Heart left ventricle (tissue), 16 donors: ENCODE data around the gene SGF29. TPM values are rescaled to one million over a fixed set of nuclear protein-coding genes. Genes with fewer than 3 reads are reported as not detected.
A peak's percentile ranks its signal among the peaks of the same experiment; 100 is the strongest.
"Not testable (repeated sequence)": the region's sequence is repeated elsewhere in the genome, so short reads cannot be mapped to it uniquely, and the experiment has no call there.

Experiments
- ATAC-seq, 4 donors: fragments of 200-7000 bp; cut with Tn5 transposase; one replicate each; pipeline ENCODE4 v1.9.1; 2020 to 2022; ENCODE audit warnings: moderate library complexity in 4 of 4, mild to moderate bottlenecking in 3 of 4, moderate number of reproducible peaks in 1 of 4
- DNase-seq, 5 donors: peaks; one replicate each; pipeline ENCODE4 v3.0.0-alpha.2; 2020
- H3K27ac ChIP-seq, 12 donors: fragments of 200-600 bp; sonication (generic) in 4 of 12; one replicate each; pipeline versions ENCODE4 v1.5.0 to v1.8.0; 2016 to 2022; ENCODE audit warnings: mild to moderate bottlenecking in 2 of 12
- H3K27me3 ChIP-seq, 9 donors: fragments of 200-600 bp; sonication (generic) in 2 of 9; one replicate each; pipeline versions ENCODE4 v1.5.1 to v1.8.0; 2016 to 2022; ENCODE audit warnings: mild to moderate bottlenecking in 3 of 9
- H3K36me3 ChIP-seq, 9 donors: fragments of 200-600 bp; sonication (generic) in 2 of 9; one replicate each; pipeline versions ENCODE4 v1.5.0 to v1.8.0; 2018 to 2022; ENCODE audit warnings: mild to moderate bottlenecking in 2 of 9
- H3K4me1 ChIP-seq, 12 donors: fragments of 200-600 bp; sonication (generic) in 4 of 12; one replicate each; pipeline versions ENCODE4 v1.5.0 to v1.8.0; 2016 to 2022; ENCODE audit warnings: mild to moderate bottlenecking in 3 of 12
- H3K4me3 ChIP-seq, 12 donors: fragments of 200-600 bp; sonication (generic) in 4 of 12; one replicate each; pipeline versions ENCODE4 v1.5.0 to v1.8.0; 2017 to 2022; ENCODE audit warnings: mild to moderate bottlenecking in 9 of 12, moderate library complexity in 4 of 12
- H3K9me3 ChIP-seq, 12 donors: fragments of 200-600 bp; sonication (generic) in 4 of 12; one replicate each; pipeline versions ENCODE4 v1.5.0 to v1.8.0; 2016 to 2022; ENCODE audit warnings: mild to moderate bottlenecking in 1 of 12
- CTCF ChIP-seq, 12 donors: fragments of 200-600 bp; sonication (generic) in 4 of 12; IDR thresholded peaks; one replicate each; pipeline versions ENCODE4 v1.5.0 to v1.8.0; 2018 to 2022; ENCODE audit warnings: antibody characterized with exemption in 12 of 12, mild to moderate bottlenecking in 5 of 12
- POLR2A ChIP-seq, 2 donors: fragments of 450-650 bp; IDR thresholded peaks; one replicate each; pipeline ENCODE4 v1.6.1; 2017; ENCODE audit warnings: antibody characterized with exemption in 2 of 2, mild to moderate bottlenecking in 2 of 2, moderate library complexity in 2 of 2
- WGBS, 4 donors: extraction: QIAGEN DNeasy Blood & Tissue Kit in 2 of 4; methylation state at CpG; one replicate each; pipeline versions ENCODE4 v1.1.5 to v1.1.7; 2013 to 2018; 5-methylcytosine and 5-hydroxymethylcytosine counted together
- intact Hi-C, 10 donors: fragments of 100-400 bp; cut with DNase I; formaldehyde crosslinking; loops; one replicate each; pipeline versions ENCODE4 v1.11.1 to v1.14.2; 2022
- polyA plus RNA-seq, 2 donors: library from polyadenylated mRNA; stranded (reverse); fragments of 200-250 nt; gene quantifications; one replicate each; pipeline ENCODE4 v1.2.3, GENCODE V29; 2013
- total RNA-seq, 9 donors: library from RNA; depleted of rRNA in 2 of 9; stranded (reverse); fragments of >200 nt in 2 of 9; fragmentation: NEBNext Ultra II Directional in 3 of 9; extraction: Animal tissue kit (Norgen Biotek cat#: 25700) in 3 of 9; gene quantifications; one replicate each; pipeline versions ENCODE4 v1.1.0 to v1.2.4, GENCODE V29; 2016 to 2023
- donor health status: ischemic (EF 13 %, LVEDD 7.1; RV severe dilation, severe dysfunction).
- donor health status: healthy with polysubstance abuse.
- donor health status: DM: no; HTN: yes; CAD: no.
- donor health status: DM: no; HTN: no; CAD: no.
- donor health status: ischemic (EF 25% LVEDD 6.9; RV normal size, moderate dysfunction).
- donor health status: ischemic (EF 25% LVEDD 5.7; RV mildly dilated, moderate dysfunction).
- donor health status: healthy.
- donor health status: DM: yes; HTN: yes; CAD: no.
- donor health status: ischemic (EF 35%, LVEDD 5.7; RV mildly dilated, moderate dysfunction).
- donor health status: nonischemic (EF 11% LVEDD 7.7; RV severe dilation, severe dysfunction).
- donor health status: DM: yes; HTN: yes; CAD: no.
- donor health status: PGD.
- donor health status: ischemic (EF 29% LVEDD 5.4; RV normal size, mild dysfunction).
- donor health status: nonischemic (EF 23%, LVEDD 6.1; RV moderate dilation, normal function).

Gene SGF29
- total and polyA plus RNA-seq, 11 donors, result 11.1 to 27.9 (median 15.6) TPM

DNA sequence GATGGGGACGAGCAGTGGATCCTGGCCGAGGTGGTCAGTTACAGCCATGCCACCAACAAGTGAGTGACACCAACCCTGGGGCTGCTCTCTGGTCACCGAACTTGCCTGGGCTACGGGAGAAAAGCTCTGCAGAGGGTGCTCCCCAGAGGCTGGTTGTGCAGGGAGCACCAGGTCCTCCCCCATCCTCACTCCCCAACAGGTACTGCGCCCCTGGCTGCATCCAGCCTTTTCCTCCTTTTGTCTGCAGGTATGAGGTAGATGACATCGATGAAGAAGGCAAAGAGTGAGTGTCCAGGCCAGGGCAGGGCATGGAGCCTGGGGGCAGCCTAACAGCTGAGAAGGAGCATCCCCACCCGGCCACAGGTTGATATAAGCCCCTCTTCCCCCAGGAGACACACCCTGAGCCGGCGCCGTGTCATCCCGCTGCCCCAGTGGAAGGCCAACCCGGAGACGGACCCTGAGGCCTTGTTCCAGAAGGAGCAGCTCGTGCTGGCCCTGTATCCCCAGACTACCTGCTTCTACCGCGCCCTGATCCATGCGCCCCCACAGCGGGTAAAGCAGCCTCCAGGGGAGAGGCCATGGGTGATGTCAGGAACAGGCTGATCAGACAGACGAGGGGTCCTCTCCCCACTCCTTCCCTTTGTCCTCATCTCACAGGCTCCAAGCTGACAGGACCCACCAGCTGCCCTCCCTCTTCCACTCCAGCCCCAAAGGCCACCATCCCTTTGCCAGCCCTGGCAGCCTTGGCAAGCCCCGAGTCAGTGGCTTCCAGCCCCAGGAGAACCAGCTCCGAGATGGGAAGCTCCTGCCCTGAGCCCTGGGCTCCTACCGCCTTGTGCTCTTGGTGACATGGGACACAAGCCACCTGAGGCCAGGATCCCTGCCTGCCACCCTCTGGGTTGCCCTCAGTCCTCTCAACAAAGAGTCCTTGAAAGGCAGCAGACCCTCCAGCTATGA lies 36.9 kb downstream of the SGF29 start:
- ATAC-seq, result peak in 1 of 4 donors; percentile 9
- Histone ChIP-seq H3K9me3 (no peaks in the 10 kb centered on the region), H3K4me3 (no peak overlapping the region), H3K27ac (no peak overlapping the region), H3K27me3 (no peaks in the 10 kb centered on the region), H3K4me1 (no peaks in the 10 kb centered on the region), H3K36me3 (peaks cover 0 to 61% (median 53%) of the 10 kb centered on the region in 9 donors)
- WGBS, 4 donors, result 91 to 93% (median 93%) methylated on average over 14 to 22 of the region's 22 CpGs
- TF ChIP-seq POLR2A (IDR thresholded peaks at IDR 0.05) (no peak), CTCF (IDR thresholded peaks at IDR 0.05) (no peak)
- no peak for DNase-seq
- intact Hi-C loops, result no loop called here

DNA sequence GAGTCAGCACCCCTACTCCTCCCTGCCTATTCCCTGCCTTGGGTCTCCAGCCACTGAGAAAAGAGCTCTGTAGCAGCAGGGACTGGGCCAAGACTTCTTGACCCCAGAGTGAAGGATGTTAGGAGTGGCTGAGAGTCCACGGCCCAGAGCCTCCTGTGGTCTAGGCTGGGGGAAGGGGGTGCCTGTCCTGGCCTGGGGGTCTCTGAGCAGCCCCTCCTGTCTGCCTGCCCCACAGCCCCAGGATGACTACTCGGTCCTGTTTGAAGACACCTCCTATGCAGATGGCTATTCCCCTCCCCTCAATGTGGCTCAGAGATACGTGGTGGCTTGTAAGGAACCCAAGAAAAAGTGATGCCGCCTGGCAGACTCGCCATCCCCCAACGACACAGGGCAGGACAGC lies 37.6 kb downstream of the SGF29 start:
- Histone ChIP-seq H3K27me3 (no peaks in the 10 kb centered on the region), H3K4me1 (peaks cover 0 to 5% (median 0%) of the 10 kb centered on the region in 12 donors), H3K4me3 (no peak overlapping the region), H3K27ac (no peak overlapping the region), H3K36me3 (peaks cover 0 to 54% (median 46%) of the 10 kb centered on the region in 9 donors), H3K9me3 (no peaks in the 10 kb centered on the region)
- intact Hi-C loops, result no loop called here
- DNase-seq, result no peak
- WGBS, 4 donors, result 79 to 95% (median 88%) methylated on average over 6 of the region's 6 CpGs
- ATAC-seq, result no peak
- TF ChIP-seq CTCF (IDR thresholded peaks at IDR 0.05), result no peak
- TF ChIP-seq POLR2A (IDR thresholded peaks at IDR 0.05), result no peak

DNA sequence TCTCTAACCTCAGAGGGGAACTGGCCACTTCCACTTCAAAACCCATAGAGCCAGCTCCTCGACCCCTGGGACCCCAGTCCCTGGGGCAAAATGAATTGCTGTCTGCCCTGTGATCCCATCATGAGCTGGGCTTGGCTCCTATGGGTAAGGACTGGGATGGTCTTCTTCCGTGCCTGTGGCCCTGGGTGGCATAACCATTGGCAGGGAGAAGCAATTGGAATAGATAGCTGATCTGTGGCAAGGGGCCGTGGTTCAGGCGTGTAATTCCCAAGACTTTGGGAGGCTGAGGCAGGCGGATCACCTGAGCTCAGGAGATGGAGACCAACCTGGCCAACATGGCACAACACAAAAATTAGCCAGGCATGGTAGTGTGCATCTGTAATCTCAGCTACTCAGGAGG lies 38.8 kb downstream of the SGF29 start:
- DNase-seq (no peak), ATAC-seq (no peak)
- Histone ChIP-seq H3K36me3 (peaks cover 0 to 49% (median 34%) of the 10 kb centered on the region in 9 donors), H3K4me3 (no peak overlapping the region), H3K27me3 (no peaks in the 10 kb centered on the region), H3K4me1 (peaks cover 0 to 16% (median 2%) of the 10 kb centered on the region in 12 donors), H3K27ac (no peak overlapping the region), H3K9me3 (no peaks in the 10 kb centered on the region)
- intact Hi-C loops, result no loop called here
- no peak for TF ChIP-seq CTCF (IDR thresholded peaks at IDR 0.05)
- TF ChIP-seq POLR2A (IDR thresholded peaks at IDR 0.05), result no peak
- 91 to 97% (median 95%) methylated on average over 4 to 5 of the region's 5 CpGs for WGBS, 4 donors

DNA sequence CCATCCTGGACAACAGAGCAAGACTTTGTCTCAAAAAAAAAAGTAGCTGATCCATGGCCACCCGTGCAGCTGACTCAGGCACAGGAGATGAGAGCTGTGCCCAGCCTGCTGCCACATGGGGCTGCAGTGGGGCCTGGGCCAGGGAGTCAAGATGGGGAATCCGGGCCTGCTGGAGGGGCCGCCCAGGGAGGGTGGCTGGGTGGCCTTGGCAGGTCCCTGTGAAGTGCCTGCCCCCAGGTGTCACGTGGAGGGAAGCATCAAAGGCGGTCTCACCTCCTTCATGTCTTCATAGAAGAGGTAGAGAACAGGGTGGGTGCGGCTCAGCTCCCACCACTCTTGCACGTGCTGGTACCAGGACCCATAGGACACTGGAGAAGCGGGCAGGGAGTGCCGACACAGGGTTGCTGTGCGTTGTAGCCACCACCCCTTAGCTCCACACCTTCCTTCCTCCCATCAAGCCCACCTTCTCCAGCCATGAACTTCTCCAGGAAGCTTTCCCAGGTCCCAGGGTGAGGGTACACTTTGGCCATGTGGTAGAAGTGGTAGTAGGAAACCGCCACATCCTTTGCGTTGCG lies 39.3 kb downstream of the SGF29 start:
- Histone ChIP-seq H3K4me1 (peaks cover 0 to 19% (median 4%) of the 10 kb centered on the region in 12 donors), H3K4me3 (no peak overlapping the region), H3K27me3 (no peaks in the 10 kb centered on the region), H3K36me3 (peaks cover 0 to 45% (median 29%) of the 10 kb centered on the region in 9 donors), H3K9me3 (no peaks in the 10 kb centered on the region), H3K27ac (no peak overlapping the region)
- DNase-seq (no peak), ATAC-seq (no peak)
- WGBS, 4 donors, result 90 to 93% (median 90%) methylated on average over 11 to 13 of the region's 13 CpGs
- intact Hi-C loops, result no loop called here
- no peak for TF ChIP-seq POLR2A (IDR thresholded peaks at IDR 0.05)
- TF ChIP-seq CTCF (IDR thresholded peaks at IDR 0.05), result no peak

DNA sequence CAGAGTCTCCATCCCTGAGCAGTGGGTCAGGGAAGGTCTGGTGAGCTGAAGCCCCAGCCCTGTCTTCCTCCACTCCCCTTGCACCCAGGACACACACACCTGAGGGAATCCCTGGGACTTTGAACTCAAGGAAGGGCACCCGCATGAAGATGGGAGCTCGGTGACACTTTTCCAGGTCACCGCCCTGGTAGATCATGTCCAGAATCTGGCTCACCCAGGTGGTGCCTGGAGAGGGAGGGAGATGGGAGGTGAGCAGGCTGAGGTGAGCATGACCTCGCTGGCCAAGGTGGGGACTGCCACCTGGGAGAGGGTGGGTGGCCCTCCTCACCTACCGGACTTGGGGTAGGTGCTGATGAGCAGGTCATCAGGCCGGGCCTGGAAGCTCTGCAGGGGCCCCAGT lies 41.7 kb downstream of the SGF29 start:
- H3K27me3 ChIP-seq, DNase-seq, ATAC-seq, H3K27ac ChIP-seq, intact Hi-C loops, H3K4me3 ChIP-seq, H3K9me3 ChIP-seq: not testable (repeated sequence)
- Histone ChIP-seq H3K36me3 (peaks cover 0 to 21% (median 7%) of the 10 kb centered on the region in 9 donors), H3K4me1 (peaks cover 0 to 19% (median 4%) of the 10 kb centered on the region in 12 donors)
- 95 to 100% (median 97%) methylated on average over 4 to 6 of the region's 6 CpGs for WGBS, 4 donors
